Brain microvascular endothelial cell (primary cell): ENCODE data around the gene SMCO4.

Experiments
- DNase-seq: peaks from one replicate; pipeline ENCODE4 v3.0.0-alpha.2; 2020
- H3K27ac ChIP-seq: fragments of 250-450 bp; sonication (Bioruptor Pico); 2 replicates; pipeline ENCODE4 v1.5.1; 2020; ENCODE audit warnings: mild to moderate bottlenecking, moderate library complexity
- H3K27me3 ChIP-seq: fragments of 250-450 bp; sonication (Bioruptor Pico); replicated peaks from 2 replicates; pipeline ENCODE4 v1.5.1; 2020; ENCODE audit warnings: mild to moderate bottlenecking
- H3K36me3 ChIP-seq: fragments of 250-450 bp; sonication (Bioruptor Pico); replicated peaks from 2 replicates; pipeline ENCODE4 v1.5.1; 2020; ENCODE audit warnings: mild to moderate bottlenecking
- H3K4me3 ChIP-seq: 2 replicates; pipeline ENCODE4 v1.5.1; 2011; ENCODE audit warnings: low read depth, mild to moderate bottlenecking, control low read depth, low read length, moderate library complexity
- CTCF ChIP-seq: IDR thresholded peaks from 2 replicates; pipeline ENCODE4 v1.5.1; 2011; ENCODE audit warnings: low read depth, mild to moderate bottlenecking, moderate library complexity, low read length, control low read depth, inconsistent platforms; ENCODE audit errors: missing control alignments
- in situ Hi-C: cut with HindIII; loops from 2 replicates; pipeline ENCODE4 v1.10.0; 2017; ENCODE audit warnings: low sequenced_read_pairs, low pct_ligation_motif_present

Gene SMCO4

GRCh38 chr11:93517041-93517440, 26.1 kb downstream of the SMCO4 start:
- no peak overlapping the region for H3K27ac ChIP-seq
- H3K27me3 ChIP-seq, result no peaks in the 10 kb centered on the region
- DNase-seq, result no peak
- no peaks in the 10 kb centered on the region for H3K36me3 ChIP-seq
- H3K4me3 ChIP-seq, result no peak overlapping the region
- in situ Hi-C loops, result no loop called here
- TF ChIP-seq CTCF, result no peak

DNA sequence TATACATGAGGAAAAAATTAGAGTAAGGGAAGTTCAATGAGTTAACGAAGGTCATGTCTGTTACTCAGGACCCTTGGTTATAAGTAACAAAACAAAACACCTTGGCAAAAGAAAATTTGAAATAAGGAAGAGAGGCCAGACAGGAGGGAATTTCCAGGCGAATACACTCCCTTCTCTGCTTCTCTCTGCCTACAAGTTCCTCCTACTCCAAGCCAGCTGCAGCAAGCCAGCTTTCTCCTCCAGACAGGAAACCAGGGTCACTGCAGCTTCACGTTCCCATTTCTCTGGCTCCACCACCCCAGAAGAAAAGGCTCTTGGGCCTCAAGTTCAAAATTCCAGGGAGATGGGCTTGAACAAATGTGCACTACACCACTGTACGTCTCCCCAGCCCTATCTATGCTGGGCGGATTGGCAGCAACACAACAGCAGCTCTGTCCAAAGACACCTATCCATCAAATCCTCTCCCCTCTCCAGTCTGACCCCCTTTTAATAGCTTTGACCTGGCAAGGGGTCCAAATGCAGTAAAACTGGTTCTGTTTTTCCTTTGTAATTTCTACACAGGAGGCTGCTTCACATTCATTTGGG, 27.7 kb downstream of the SMCO4 start:
- TF ChIP-seq CTCF, result no peak
- DNase-seq, result no peak

GRCh38 chr11:93514712-93515111, 28.5 kb downstream of the SMCO4 start:
- Histone ChIP-seq H3K27me3 (no peaks in the 10 kb centered on the region), H3K27ac (no peak overlapping the region), H3K36me3 (no peaks in the 10 kb centered on the region), H3K4me3 (no peak overlapping the region)
- no peak for TF ChIP-seq CTCF
- DNase-seq, result no peak
- in situ Hi-C loops, result no loop called here

More for the DNA sequence above, 27.7 kb downstream of the SMCO4 start:
- H3K27me3 ChIP-seq, result no peaks in the 10 kb centered on the region
- H3K4me3 ChIP-seq, result no peak overlapping the region
- no peak overlapping the region for H3K27ac ChIP-seq
- no peaks in the 10 kb centered on the region for H3K36me3 ChIP-seq
- in situ Hi-C loops, result no loop called here

DNA sequence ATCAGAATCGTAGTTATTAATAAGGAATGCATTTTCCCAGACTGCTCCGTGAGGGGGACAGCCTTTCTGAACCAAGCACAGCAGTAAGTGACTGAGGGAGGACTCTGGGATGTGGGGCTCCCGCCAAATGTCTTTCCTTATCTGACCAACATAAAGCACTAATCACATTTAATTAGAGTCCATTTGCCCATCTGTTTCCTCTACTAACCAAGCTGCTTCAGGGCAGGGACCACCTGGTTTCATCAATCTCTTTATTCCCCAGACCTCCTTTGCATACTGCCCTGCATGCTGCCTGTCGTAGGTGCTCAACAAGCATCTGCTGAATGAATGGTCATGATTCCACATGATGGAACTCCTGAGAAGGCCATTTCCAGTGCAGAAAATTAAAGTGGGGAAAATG, 29.4 kb downstream of the SMCO4 start:
- TF ChIP-seq CTCF, result no peak
- H3K36me3 ChIP-seq, result no peaks in the 10 kb centered on the region
- in situ Hi-C loops, result no loop called here

GRCh38 chr11:93512949-93513667, 30.1 kb downstream of the SMCO4 start:
- Histone ChIP-seq H3K27me3 (no peaks in the 10 kb centered on the region), H3K36me3 (no peaks in the 10 kb centered on the region), H3K27ac (no peak overlapping the region), H3K4me3 (no peak overlapping the region)
- in situ Hi-C loops, result no loop called here
- DNase-seq, result no peak
- TF ChIP-seq CTCF, result no peak

More for the DNA sequence above, 29.4 kb downstream of the SMCO4 start:
- no peak for DNase-seq
- H3K27ac ChIP-seq, result no peak overlapping the region
- H3K27me3 ChIP-seq, result no peaks in the 10 kb centered on the region
- H3K4me3 ChIP-seq, result no peak overlapping the region

- in situ Hi-C loops, result no loop called here
Observed at GRCh38 chr11:93512073-93512475, 31.1 kb downstream of the SMCO4 start.

More at GRCh38 chr11:93512073-93512475, 31.1 kb downstream of the SMCO4 start:
- Histone ChIP-seq H3K27me3 (no peaks in the 10 kb centered on the region), H3K27ac (no peak overlapping the region), H3K4me3 (no peak overlapping the region), H3K36me3 (no peaks in the 10 kb centered on the region)
- TF ChIP-seq CTCF, result no peak
- DNase-seq, result no peak
